Measurements from ENCODE around the gene PCK1. TPM values are rescaled to one million over a fixed set of nuclear protein-coding genes. Genes with fewer than 3 reads are reported as not detected.

Gene PCK1
- total and polyA plus RNA-seq, 2 of the 13 experiments (the other 11 are each of a cell fraction or from before 2014, with no cell fraction given): 6.5 to 12.6 TPM

DNA sequence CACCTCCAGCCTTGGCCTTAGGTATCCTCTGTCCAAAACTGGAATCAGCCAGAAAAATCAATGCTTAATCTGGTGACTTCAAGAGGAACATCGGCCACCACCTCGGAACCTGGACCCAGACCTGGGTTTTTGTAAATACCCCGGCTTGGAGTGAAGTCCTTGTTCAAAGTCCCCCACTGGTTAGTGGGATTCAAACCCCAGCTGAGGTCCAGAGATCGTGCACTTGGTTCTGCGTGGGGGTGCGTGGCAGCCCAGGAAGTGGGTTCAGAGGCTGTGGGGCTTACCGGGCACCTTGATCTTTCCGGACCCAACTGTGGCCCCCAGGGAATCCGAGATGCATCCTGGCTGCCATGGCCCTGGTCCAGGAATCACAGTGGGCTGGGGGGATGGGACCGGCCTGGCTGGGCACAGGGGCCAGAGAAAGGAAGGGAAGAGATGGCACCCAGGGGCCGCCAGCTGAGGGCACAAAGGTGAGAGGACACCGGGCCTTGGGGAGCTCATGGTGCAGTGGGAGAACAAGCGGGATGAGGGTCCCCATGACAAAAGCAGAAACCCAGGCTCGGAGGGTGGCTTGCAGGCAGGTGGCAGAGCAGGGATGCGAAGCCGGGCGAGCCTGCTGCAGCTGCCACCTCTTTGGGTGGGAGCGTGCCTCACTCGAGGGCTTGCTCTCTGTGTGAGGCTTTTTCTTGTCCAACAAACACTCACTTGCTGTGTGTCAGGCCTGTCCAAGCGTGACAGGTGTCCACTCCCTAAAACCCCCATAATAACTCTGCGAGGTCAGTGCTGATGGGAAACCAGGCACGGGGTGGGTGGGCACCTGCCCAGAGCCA lies 31.6 kb downstream of the PCK1 start (continued):
- no peak for TF ChIP-seq TCF12 (IDR thresholded peaks at IDR 0.05)
- TF ChIP-seq TCF12 (CRISPR knock-in tag; IDR thresholded peaks at IDR 0.05): peak; percentile 94; the same call in 1 of the 2 replicates
- peak; percentile 82; the same call in 1 of the 2 replicates for TF ChIP-seq ZNF737 (CRISPR knock-in tag; IDR thresholded peaks at IDR 0.05; ENCODE audit: borderline replicate concordance)
- 0 out of 2 replicates have a peak, but pooled peaks have one; percentile 46 for TF ChIP-seq HOMEZ (CRISPR knock-in tag; IDR thresholded peaks at IDR 0.05; ENCODE audit: low read depth)
- peak; percentile 87 for TF ChIP-seq RXRB (CRISPR knock-in tag; IDR thresholded peaks at IDR 0.05; ENCODE audit: borderline replicate concordance)
- peak; percentile 63; the same call in 1 of the 2 replicates for TF ChIP-seq FOXK1 (CRISPR knock-in tag; IDR thresholded peaks at IDR 0.05; ENCODE audit: borderline replicate concordance, low read depth)
- no peak for TF ChIP-seq LCORL (IDR thresholded peaks at IDR 0.05)
- TF ChIP-seq LCORL (CRISPR knock-in tag; IDR thresholded peaks at IDR 0.05): peak; percentile 92
- peak; percentile 81 for TF ChIP-seq ZNF687 (CRISPR knock-in tag; IDR thresholded peaks at IDR 0.05)
- peak; percentile 100 for TF ChIP-seq MTA1 (CRISPR knock-in tag; IDR thresholded peaks at IDR 0.05; ENCODE audit: borderline replicate concordance)
- TF ChIP-seq, protein P1, sequence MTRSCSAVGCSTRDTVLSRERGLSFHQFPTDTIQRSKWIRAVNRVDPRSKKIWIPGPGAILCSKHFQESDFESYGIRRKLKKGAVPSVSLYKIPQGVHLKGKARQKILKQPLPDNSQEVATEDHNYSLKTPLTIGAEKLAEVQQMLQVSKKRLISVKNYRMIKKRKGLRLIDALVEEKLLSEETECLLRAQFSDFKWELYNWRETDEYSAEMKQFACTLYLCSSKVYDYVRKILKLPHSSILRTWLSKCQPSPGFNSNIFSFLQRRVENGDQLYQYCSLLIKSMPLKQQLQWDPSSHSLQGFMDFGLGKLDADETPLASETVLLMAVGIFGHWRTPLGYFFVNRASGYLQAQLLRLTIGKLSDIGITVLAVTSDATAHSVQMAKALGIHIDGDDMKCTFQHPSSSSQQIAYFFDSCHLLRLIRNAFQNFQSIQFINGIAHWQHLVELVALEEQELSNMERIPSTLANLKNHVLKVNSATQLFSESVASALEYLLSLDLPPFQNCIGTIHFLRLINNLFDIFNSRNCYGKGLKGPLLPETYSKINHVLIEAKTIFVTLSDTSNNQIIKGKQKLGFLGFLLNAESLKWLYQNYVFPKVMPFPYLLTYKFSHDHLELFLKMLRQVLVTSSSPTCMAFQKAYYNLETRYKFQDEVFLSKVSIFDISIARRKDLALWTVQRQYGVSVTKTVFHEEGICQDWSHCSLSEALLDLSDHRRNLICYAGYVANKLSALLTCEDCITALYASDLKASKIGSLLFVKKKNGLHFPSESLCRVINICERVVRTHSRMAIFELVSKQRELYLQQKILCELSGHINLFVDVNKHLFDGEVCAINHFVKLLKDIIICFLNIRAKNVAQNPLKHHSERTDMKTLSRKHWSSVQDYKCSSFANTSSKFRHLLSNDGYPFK (CRISPR knock-in tag; IDR thresholded peaks at IDR 0.05; ENCODE audit: borderline replicate concordance): peak; percentile 30; the same call in 1 of the 2 replicates
- TF ChIP-seq, protein P2, sequence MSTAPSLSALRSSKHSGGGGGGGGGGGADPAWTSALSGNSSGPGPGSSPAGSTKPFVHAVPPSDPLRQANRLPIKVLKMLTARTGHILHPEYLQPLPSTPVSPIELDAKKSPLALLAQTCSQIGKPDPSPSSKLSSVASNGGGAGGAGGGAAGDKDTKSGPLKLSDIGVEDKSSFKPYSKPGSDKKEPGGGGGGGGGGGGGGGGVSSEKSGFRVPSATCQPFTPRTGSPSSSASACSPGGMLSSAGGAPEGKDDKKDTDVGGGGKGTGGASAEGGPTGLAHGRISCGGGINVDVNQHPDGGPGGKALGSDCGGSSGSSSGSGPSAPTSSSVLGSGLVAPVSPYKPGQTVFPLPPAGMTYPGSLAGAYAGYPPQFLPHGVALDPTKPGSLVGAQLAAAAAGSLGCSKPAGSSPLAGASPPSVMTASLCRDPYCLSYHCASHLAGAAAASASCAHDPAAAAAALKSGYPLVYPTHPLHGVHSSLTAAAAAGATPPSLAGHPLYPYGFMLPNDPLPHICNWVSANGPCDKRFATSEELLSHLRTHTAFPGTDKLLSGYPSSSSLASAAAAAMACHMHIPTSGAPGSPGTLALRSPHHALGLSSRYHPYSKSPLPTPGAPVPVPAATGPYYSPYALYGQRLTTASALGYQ (CRISPR knock-in tag; IDR thresholded peaks at IDR 0.05): 0 out of 2 replicates have a peak, but pooled peaks have one; percentile 44
- peak; percentile 86; the same call in 1 of the 2 replicates for TF ChIP-seq PITX1 (CRISPR knock-in tag; IDR thresholded peaks at IDR 0.05)
- TF ChIP-seq TCF7 (IDR thresholded peaks at IDR 0.05; ENCODE audit: low read depth): peak; percentile 59; the same call in 1 of the 2 replicates
- peak; percentile 91; the same call in 1 of the 2 replicates for TF ChIP-seq ZBTB7A (CRISPR knock-in tag; IDR thresholded peaks at IDR 0.05)
- no peak for TF ChIP-seq ZNF639 (CRISPR knock-in tag; conservative IDR thresholded peaks at IDR 0.05)
